UCSD-AML1 (cell line): ENCODE measurements around the gene POLR3C.
A peak's percentile ranks its signal among the peaks of the same experiment; 100 is the strongest.
"Not testable (repeated sequence)": the region's sequence is repeated elsewhere in the genome, so short reads cannot be mapped to it uniquely, and the experiment has no call there.

Source experiments
- DNase-seq: peaks from one replicate; lab custom pipeline; 2025; ENCODE audit not compliant: unreplicated experiment; lab: John Stamatoyannopoulos, UW

The POLR3C gene

GRCh38 chr1:145818095-145818494, 5.9 kb upstream of the POLR3C start:
- not testable (repeated sequence) for DNase-seq

GRCh38 chr1:145822779-145823331, 1.1 kb upstream of the POLR3C start:
- not testable (repeated sequence) for DNase-seq

DNA sequence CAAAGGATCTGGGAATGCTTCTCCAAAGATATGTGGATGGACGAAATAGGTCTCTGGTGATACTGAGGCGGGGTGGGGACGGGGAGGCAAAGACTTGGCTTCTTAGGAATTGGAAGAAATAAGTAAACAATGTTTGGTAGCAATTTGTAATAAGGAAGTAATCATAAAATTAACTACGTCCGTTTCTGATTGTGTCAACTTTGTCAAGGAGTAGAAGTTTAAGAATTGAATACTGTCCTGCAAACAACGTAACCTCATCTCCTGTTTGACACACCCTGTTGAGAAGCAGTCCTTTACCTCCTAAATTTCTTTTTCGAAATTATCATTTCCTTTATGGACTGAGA, 471 bp downstream of the POLR3C start:
- DNase-seq, result no peak

DNA sequence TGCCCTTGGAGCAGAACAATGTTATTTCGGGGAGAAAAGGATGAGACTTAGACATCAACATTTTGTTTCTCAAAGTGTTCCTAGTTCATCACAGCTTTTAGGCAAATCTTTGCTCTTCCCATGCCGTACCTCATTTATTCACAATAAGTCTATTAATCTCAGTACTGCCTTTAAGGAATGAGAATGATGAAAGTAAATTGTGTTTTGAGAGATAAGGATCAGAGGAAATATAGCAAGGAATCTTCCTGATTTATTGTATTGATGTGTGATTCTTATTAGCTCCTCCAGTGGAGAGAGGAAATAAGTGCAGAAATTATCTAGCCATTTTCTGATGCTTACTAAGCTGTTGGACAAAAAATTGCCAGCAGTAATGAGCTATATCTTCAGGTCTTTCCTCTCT, 2.0 kb downstream of the POLR3C start:
- DNase-seq, result no peak

DNA sequence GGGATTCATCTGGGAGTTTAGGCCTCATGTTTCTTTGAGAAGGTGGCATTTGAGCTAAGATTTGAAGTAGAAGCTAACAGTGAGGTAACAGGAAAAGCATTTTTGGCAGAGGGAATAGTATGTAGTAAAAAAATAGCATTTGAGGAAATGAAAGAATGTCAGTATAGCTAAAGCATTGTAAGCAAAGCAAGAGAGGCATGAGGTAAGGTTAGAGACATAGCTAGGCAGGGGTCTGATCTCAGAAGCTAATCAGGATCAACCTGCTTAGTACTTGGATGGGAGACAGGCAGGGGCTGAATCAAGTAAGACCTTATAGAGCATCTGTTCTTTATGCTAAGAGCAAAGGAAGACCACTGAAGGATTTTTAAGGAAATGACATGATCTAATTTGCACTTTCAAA, 4.0 kb downstream of the POLR3C start:
- DNase-seq, result no peak

DNA sequence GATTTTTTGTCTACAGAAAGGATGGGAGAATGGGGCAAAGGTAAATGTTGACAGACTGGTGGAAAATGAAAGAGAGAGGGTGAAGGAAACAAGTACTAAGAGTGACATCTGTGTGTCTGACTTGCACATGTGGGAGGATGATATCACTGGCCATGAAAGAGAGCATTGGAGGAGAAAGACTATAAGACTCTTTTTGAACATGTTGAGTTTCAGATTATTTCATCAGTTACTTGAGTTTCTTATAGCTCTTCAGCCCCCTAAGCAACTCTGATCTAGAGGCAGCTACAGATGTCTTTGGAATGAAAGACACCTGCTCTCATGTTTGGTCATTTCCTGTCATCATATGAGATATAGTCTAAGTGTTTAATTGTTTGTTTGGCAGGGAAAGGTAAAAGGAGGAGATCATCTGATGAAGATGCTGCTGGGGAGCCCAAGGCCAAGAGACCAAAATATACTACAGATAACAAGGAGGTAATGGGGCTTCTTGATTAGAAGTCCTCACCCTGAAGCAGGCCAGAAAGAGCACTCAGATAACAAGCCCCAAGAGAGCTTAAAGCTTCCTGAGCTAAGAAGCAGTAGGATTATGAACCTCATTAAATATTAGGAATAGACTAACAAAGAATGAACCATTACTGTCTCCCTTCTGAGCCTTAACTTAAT, 4.5 kb downstream of the POLR3C start:
- DNase-seq, result no peak

- not testable (repeated sequence) for DNase-seq
These were observed 6.8 kb downstream of the POLR3C start for GRCh38 chr1:145830810-145831209.

GRCh38 chr1:145837656-145838055, 13.7 kb downstream of the POLR3C start:
- no peak for DNase-seq

- no peak for DNase-seq
These were observed 19.0 kb downstream of the POLR3C start for GRCh38 chr1:145843031-145843430.

DNA sequence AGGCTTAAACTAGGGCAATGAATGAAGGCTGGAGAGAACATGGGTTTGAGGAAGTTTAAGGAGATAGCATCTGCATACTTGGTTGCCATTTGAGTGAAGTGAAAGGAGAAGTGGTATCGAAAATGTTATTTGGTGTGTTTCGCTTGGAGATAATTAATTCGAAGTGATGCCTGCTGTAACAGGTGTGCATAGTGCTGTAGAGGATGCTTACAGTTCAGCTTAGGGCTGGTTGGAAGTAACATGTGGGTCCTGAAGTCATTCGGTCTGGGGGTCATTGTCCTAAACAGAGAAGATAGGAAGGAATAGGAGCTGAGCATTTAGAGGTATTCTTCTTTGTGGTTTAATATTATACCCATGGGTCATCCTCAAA, 21.1 kb downstream of the POLR3C start:
- DNase-seq, result no peak

GRCh38 chr1:145845514-145846161, 21.6 kb downstream of the POLR3C start, which contains the start of gene NUDT17:
Gene NUDT17, plus strand, starts transcription at chr1:145845630. Its CDS starts 11 bp downstream, at chr1:145845641.
- peak; percentile 80 for DNase-seq

GRCh38 chr1:145846201-145846612, 22.2 kb downstream of the POLR3C start:
- DNase-seq, result peak; percentile 56

DNA sequence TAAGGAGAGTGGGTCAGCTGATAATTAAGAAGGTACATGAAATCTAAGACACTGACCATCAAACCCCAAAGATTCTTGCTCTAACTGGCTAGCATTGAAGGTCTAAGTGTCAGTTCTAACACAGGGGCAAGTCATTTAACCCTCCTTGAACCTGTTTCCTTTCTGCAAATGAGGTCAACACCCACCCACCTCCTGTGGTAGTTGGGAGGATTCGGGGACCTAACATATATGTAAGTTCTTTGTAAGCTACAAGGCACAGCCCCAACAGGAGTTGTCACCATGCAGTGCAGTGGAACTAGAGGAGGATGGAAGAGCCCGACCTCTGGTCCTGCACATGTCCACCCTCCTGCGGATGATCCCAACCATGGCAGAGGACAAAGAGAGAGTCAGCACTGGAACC, 23.8 kb downstream of the POLR3C start:
- no peak for DNase-seq

GRCh38 chr1:145849356-145850160, 25.6 kb downstream of the POLR3C start:
- peak; percentile 15 for DNase-seq

DNA sequence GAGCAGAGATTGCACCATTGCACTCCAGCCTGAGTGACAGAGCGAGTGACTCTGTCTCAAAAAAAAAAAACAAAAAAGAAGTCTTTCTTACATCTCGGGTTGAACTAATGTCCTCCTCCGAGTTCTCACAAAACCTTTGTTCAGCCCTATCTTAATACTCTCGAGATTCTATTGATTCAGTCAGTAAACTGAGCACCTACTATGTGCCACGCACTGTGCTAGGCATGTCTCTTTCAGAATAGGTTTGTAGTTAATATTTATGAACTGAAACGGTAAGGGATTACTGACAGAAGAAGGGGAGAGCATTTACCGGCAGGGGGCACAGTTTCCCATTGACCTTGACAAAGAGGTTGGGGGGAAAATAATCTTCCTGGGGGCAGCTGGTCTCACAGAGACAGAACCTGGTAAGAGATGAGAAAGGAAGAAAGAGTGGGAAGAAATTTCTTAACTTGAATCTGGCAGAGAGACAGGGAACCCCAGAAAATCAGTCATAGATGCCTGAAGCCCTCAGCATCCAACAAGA, 31.5 kb downstream of the POLR3C start:
- DNase-seq, result no peak

- DNase-seq, result no peak
These were observed 33.2 kb downstream of the POLR3C start for GRCh38 chr1:145857170-145857569.

DNA sequence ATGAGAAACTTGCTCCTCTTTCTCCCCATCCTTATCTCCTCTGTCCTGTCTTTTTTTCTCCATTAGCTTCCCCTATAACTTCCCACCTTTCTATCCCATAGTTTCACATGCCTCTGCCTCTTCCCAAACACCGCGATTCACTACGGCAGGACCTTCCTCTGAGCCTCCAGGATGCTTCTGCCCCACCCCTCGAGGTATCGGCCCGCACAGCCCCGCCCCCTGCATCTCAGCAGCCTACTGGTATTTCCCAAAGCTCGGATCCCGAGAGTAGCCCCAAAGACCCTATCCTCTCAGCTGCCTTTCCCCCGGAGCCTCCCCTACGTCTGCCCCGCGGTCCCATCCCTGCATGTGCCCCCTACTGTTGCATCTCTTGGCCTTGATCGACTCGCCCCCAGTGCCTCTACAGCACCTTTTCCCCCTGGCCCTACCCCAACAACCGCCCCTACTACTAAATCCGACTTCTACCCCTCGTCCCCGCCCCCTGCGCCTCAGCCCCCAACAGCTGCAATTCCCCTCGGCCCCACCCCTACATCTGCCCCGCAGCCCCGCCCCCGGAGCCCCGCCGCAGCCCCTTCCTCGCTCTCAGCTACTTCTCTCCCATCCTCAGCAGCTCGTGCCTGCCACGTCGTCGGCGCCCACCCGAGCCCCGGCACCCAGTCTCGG, 34.4 kb downstream of the POLR3C start:
- DNase-seq, result peak; percentile 77

DNA sequence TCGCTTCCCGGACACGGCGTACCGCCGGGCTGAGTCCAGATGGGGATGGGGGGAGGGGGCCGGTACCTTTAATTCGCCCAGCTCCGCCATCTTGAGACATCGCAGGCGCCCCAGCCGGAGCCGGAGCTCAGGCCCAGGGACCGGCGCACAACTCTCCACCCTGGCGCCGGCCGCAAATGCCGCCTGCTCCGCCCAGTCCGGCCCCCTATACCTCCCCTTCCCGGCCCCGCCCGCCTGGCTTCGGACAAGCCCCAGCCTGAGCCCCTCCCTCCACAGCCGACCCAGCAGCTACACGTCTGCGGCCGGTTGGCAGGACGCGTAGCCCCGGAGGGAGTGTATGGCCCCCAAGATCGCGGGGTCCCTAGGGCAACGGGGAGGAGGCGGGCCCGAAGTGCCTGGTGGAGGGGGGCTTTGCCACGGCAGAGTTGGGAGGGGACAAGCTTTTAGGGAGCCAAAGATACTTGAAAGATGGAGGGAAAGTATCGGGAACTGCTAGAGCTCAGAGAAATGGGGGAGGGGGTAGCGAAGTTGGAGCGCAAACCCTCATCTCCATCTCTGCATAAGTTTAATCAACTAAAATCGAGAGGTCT, 35.0 kb downstream of the POLR3C start, which contains the start of gene PIAS3:
Gene PIAS3 (minus strand): TSS at position 181 of the 590 bp plus-strand sequence. CDS start 91 bp downstream, at position 90.
- peak; percentile 96 for DNase-seq

DNA sequence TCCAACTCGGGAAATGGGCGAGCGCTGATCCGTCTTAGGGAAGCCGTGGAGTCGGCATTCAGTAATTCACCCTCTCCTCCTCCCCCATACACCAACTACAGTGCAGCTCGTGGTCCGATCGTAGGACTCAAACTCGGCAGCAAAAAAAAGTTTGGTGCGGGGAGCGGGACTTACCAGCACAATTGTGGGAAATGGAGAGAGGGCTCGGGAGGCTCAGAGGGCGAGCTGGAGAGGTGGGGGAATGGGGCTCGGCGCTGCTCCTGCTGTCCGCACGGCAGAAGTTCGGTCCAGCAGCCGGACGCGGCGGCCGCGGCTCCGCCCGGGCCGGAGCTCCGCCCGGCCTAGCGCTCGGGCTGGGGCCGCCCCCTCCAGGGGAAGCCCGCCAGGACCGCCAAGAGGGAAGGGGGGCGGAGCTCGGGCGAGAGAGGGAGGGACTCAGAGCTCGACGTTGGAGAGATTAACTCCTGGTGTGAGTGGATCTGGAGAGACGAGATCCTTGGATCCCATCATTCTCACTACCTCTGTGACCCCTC, 35.6 kb downstream of the POLR3C start:
- peak; percentile 86 for DNase-seq
